Measurements from ENCODE around the gene NVL. TPM values are rescaled to one million over a fixed set of nuclear protein-coding genes. Genes with fewer than 3 reads are reported as not detected.
A peak's percentile ranks its signal among the peaks of the same experiment; 100 is the strongest.

NVL gene
- total RNA-seq (2022) (45.0 and 52.3 TPM in 2 replicates), Bru-seq, nascent RNA (percentile 76 among the genes with signal in this experiment), BruChase-seq, experiment 1, labeled RNA remaining after a 2-hour chase (percentile 74 among the genes with signal in this experiment), BruChase-seq, experiment 2, labeled RNA remaining after a 6-hour chase (percentile 73 among the genes with signal in this experiment)
- long read RNA-seq, transcript NVL-201 (23 exons, 3,123 nt) = major isoform, 23 of 67 reads
- long read RNA-seq, transcript NVL-203 (22 exons, 2,832 nt) = minor isoform, 12 of 67 reads
- long read RNA-seq, partial matches to known transcripts = 5 of 67 reads
- long read RNA-seq, other reads (novel, unspliced or antisense) = 24 of 67 reads

- no peaks in the 10 kb centered on the region for H3K9me3 Mint-ChIP-seq (ENCODE audit: unreplicated experiment)
- Histone ChIP-seq H3K4me1 (no peaks in the 10 kb centered on the region; the same call in 1 of the 2 replicates), H3K9me3 (no peaks in the 10 kb centered on the region), H3K4me3 (ENCODE audit: low read depth, low read length) (peak within 1 kb of the TSS; percentile 76), H3K36me3 (ENCODE audit: control insufficient read depth, insufficient read depth, low read length) (no peaks in the 10 kb centered on the region), H3K27me3 (replicated peaks; ENCODE audit: control insufficient read depth, insufficient read depth, low read length) (no peaks in the 10 kb centered on the region)
- POLR2A ChIA-PET = interaction anchor here (1.0 to 1.4 kb wide), 2 partner anchors 13 to 16 kb away, joined by 3 to 6 read pairs; no protein-coding TSS in a partner anchor
- H3K4me1 Mint-ChIP-seq (ENCODE audit: low read depth, unreplicated experiment) = peaks cover 20% of the 10 kb centered on the region
- BruUV-seq (replicated peaks) = no TSS peak
- peak within 1 kb of the TSS; percentile 99 for H3K27ac Mint-ChIP-seq (ENCODE audit: unreplicated experiment)
- DNase-seq = peak; percentile 88 to 92
- no peaks in the 10 kb centered on the region for H3K27me3 Mint-ChIP-seq (ENCODE audit: insufficient read depth, unreplicated experiment)
- CTCF ChIA-PET = interaction anchor here (0.5 to 1.4 kb wide), 3 partner anchors 21 to 593 kb away, joined by 3 read pairs; no protein-coding TSS in a partner anchor
- H3K4me3 Mint-ChIP-seq (ENCODE audit: unreplicated experiment) = peak within 1 kb of the TSS; percentile 92
- no peaks in the 10 kb centered on the region for H3K36me3 Mint-ChIP-seq (ENCODE audit: insufficient read depth, unreplicated experiment)
- intact Hi-C loops (cut with micrococcal nuclease; ENCODE audit: unreplicated experiment) = loop anchor here (1.0 to 2.0 kb wide), 2 partner anchors 9 to 629 kb away; no protein-coding TSS in a partner anchor
- TF ChIP-seq CTCF (IDR thresholded peaks at IDR 0.05; ENCODE audit: insufficient read depth in 1 of 2, low read depth in 1 of 2, low read length in 1 of 2, severe bottlenecking in 1 of 2, unreplicated experiment in 1 of 2) = no peak
These were observed at the start of gene NVL for GRCh38 chr1:224329842-224330753. TSS of gene NVL (minus strand) at chr1:224330172. CDS start at chr1:224330127, 45 bp downstream.

- no peak overlapping the region for H3K27ac Mint-ChIP-seq (ENCODE audit: unreplicated experiment)
- intact Hi-C loops (cut with micrococcal nuclease; ENCODE audit: unreplicated experiment) = no loop called here
- Histone ChIP-seq H3K27me3 (replicated peaks; ENCODE audit: control insufficient read depth, insufficient read depth, low read length) (no peaks in the 10 kb centered on the region), H3K36me3 (ENCODE audit: control insufficient read depth, insufficient read depth, low read length) (peaks cover 1% of the 10 kb centered on the region; the same call in 1 of the 2 replicates), H3K9me3 (no peaks in the 10 kb centered on the region), H3K4me1 (no peaks in the 10 kb centered on the region), H3K4me3 (ENCODE audit: low read depth, low read length) (no peak overlapping the region)
- peaks cover 65% of the 10 kb centered on the region for H3K36me3 Mint-ChIP-seq (ENCODE audit: insufficient read depth, unreplicated experiment)
- H3K27me3 Mint-ChIP-seq (ENCODE audit: insufficient read depth, unreplicated experiment) = no peaks in the 10 kb centered on the region
- TF ChIP-seq CTCF (IDR thresholded peaks at IDR 0.05; ENCODE audit: insufficient read depth in 1 of 2, low read depth in 1 of 2, low read length in 1 of 2, severe bottlenecking in 1 of 2, unreplicated experiment in 1 of 2) = no peak
- peaks cover 1% of the 10 kb centered on the region for H3K4me1 Mint-ChIP-seq (ENCODE audit: low read depth, unreplicated experiment)
- CTCF ChIA-PET = no interaction called here
- BruUV-seq (replicated peaks) = no TSS peak
- H3K4me3 Mint-ChIP-seq (ENCODE audit: unreplicated experiment) = no peak overlapping the region
- no peak for DNase-seq
- POLR2A ChIA-PET = no interaction called here
- no peaks in the 10 kb centered on the region for H3K9me3 Mint-ChIP-seq (ENCODE audit: unreplicated experiment)
These were observed 49.1 kb upstream of the NVL start for GRCh38 chr1:224378855-224379631.

GRCh38 chr1:224377676-224378006, 47.7 kb upstream of the NVL start:
- CTCF ChIA-PET = interaction anchor here (0.6 kb wide), 1 partner anchor 643 kb away, joined by 3 read pairs; no protein-coding TSS in a partner anchor
- H3K9me3 Mint-ChIP-seq (ENCODE audit: unreplicated experiment) = no peaks in the 10 kb centered on the region
- no TSS peak for BruUV-seq (replicated peaks)
- no peak for TF ChIP-seq CTCF (IDR thresholded peaks at IDR 0.05; ENCODE audit: insufficient read depth in 1 of 2, low read depth in 1 of 2, low read length in 1 of 2, severe bottlenecking in 1 of 2, unreplicated experiment in 1 of 2)
- no peaks in the 10 kb centered on the region for H3K27me3 Mint-ChIP-seq (ENCODE audit: insufficient read depth, unreplicated experiment)
- Histone ChIP-seq H3K4me1 (no peaks in the 10 kb centered on the region), H3K9me3 (no peaks in the 10 kb centered on the region), H3K27me3 (replicated peaks; ENCODE audit: control insufficient read depth, insufficient read depth, low read length) (no peaks in the 10 kb centered on the region), H3K36me3 (ENCODE audit: control insufficient read depth, insufficient read depth, low read length) (peaks cover 1% of the 10 kb centered on the region; the same call in 1 of the 2 replicates), H3K4me3 (ENCODE audit: low read depth, low read length) (no peak overlapping the region)
- intact Hi-C loops (cut with micrococcal nuclease; ENCODE audit: unreplicated experiment) = no loop called here
- no peak overlapping the region for H3K4me3 Mint-ChIP-seq (ENCODE audit: unreplicated experiment)
- no peak for DNase-seq
- POLR2A ChIA-PET = no interaction called here
- H3K36me3 Mint-ChIP-seq (ENCODE audit: insufficient read depth, unreplicated experiment) = peaks cover 69% of the 10 kb centered on the region
- peaks cover 4% of the 10 kb centered on the region for H3K4me1 Mint-ChIP-seq (ENCODE audit: low read depth, unreplicated experiment)
- H3K27ac Mint-ChIP-seq (ENCODE audit: unreplicated experiment) = no peak overlapping the region

All from Caco-2 (cell line).